K562 (cell line): ENCODE data around the gene MEFV. TPM values are rescaled to one million over a fixed set of nuclear protein-coding genes. Genes with fewer than 3 reads are reported as not detected.

Experiments used
- ADNP ChIP-seq: fragments of 200-800 bp; sonication (Bioruptor generic); IDR thresholded peaks from 2 replicates; pipeline ENCODE4 v1.6.1; 2016; ENCODE audit warnings: missing genetic modification characterization, missing compliant biosample characterization
- C11orf30 ChIP-seq: fragments of 450-650 bp; IDR thresholded peaks from 2 replicates; pipeline ENCODE4 v1.6.1; 2016; ENCODE audit warnings: low read depth, mild to moderate bottlenecking
- CTBP1 ChIP-seq: fragments of 450-650 bp; IDR thresholded peaks from 2 replicates; pipeline ENCODE4 v1.6.1; 2016; ENCODE audit warnings: borderline replicate concordance
- DPF2 ChIP-seq: fragments of 450-650 bp; IDR thresholded peaks from 2 replicates; pipeline ENCODE4 v1.6.1; 2016
- FUS ChIP-seq: fragments of 200-400 bp; formaldehyde crosslinking; optimal IDR thresholded peaks from 2 replicates; pipeline ENCODE3; 2017; ENCODE audit warnings: low read depth, low read length
- GTF2A2 ChIP-seq: IDR thresholded peaks from 2 replicates; pipeline ENCODE4 v1.6.1; 2016; ENCODE audit warnings: mild to moderate bottlenecking, missing genetic modification characterization, missing compliant biosample characterization
- HLTF ChIP-seq: fragments of 450-650 bp; IDR thresholded peaks from 2 replicates; pipeline ENCODE4 v1.6.1; 2016
- HNRNPUL1 ChIP-seq: fragments of 200-400 bp; formaldehyde crosslinking; IDR thresholded peaks from 2 replicates; pipeline ENCODE4 v1.6.1; 2017; ENCODE audit warnings: low read length
- ILK ChIP-seq: fragments of 450-650 bp; IDR thresholded peaks from 2 replicates; pipeline ENCODE4 v1.6.1; 2016; ENCODE audit warnings: missing genetic modification characterization, low read depth, mild to moderate bottlenecking, missing compliant biosample characterization, moderate library complexity, borderline replicate concordance
- KAT8 ChIP-seq: fragments of 450-650 bp; IDR thresholded peaks from 2 replicates; pipeline ENCODE4 v1.6.1; 2016; ENCODE audit warnings: low read depth, mild to moderate bottlenecking
- KLF1 ChIP-seq: fragments of 450-650 bp; IDR thresholded peaks from 2 replicates; pipeline ENCODE4 v1.6.1; 2016; ENCODE audit warnings: missing genetic modification characterization, missing compliant biosample characterization
- NELFE ChIP-seq: IDR thresholded peaks from 2 replicates; pipeline ENCODE4 v1.6.1; 2011; ENCODE audit warnings: mild to moderate bottlenecking; ENCODE audit not compliant: insufficient read depth, insufficient read length
- PTBP1 ChIP-seq: fragments of 200-400 bp; formaldehyde crosslinking; IDR thresholded peaks from 2 replicates; pipeline ENCODE4 v1.6.1; 2017; ENCODE audit warnings: low read depth, low read length
- RBM17 ChIP-seq: fragments of 200-400 bp; formaldehyde crosslinking; IDR thresholded peaks from 2 replicates; pipeline ENCODE4 v1.6.1; 2017; ENCODE audit warnings: low read depth, mild to moderate bottlenecking, low read length, borderline replicate concordance
- TSC22D4 ChIP-seq: fragments of 450-650 bp; IDR thresholded peaks from 2 replicates; pipeline ENCODE4 v1.6.1; 2016; ENCODE audit warnings: missing genetic modification characterization, missing biosample characterization, control low read depth
- ZBTB7A ChIP-seq: IDR thresholded peaks from 2 replicates; pipeline ENCODE4 v1.6.1; 2011; ENCODE audit warnings: low read depth, mild to moderate bottlenecking, low read length, moderate library complexity, borderline replicate concordance; ENCODE audit not compliant: control insufficient read depth
- polyA plus RNA-seq, 8 experiments: library from polyadenylated mRNA; depleted of rRNA in 4 of 8; stranded (reverse) in 5 of 8; unstranded in 3 of 8; fragments of >200 nt; fragmentation: Nextera tagmentation in 2 of 8; fragmentation: Illumina TruSeq in 1 of 8; extraction: Ambion mirVana in 2 of 8; extraction: Trizol in 1 of 8; gene quantifications; 2 replicates each; pipeline versions ENCODE4 v1.2.1 to v1.2.3, GENCODE V29; 2011 to 2014; ENCODE audit warnings: inconsistent platforms in 1 of 8, missing spikeins in 1 of 8
- total RNA-seq, 7 experiments: library from RNA; depleted of rRNA in 6 of 7; stranded (reverse); fragments of >200 nt in 6 of 7; fragmentation: Illumina TruSeq in 2 of 7; extraction: Trizol in 2 of 7; gene quantifications; 2 replicates each; pipeline versions ENCODE4 v1.2.1 to v1.2.3, GENCODE V29; 2011 to 2021; ENCODE audit warnings: low replicate concordance in 1 of 7
- TF ChIP-seq, protein P1 (sequence below): fragments of 200-400 bp; formaldehyde crosslinking; IDR thresholded peaks from 2 replicates; pipeline ENCODE4 v1.6.1; 2017; ENCODE audit warnings: mild to moderate bottlenecking, low read depth, low read length, moderate library complexity
- TF ChIP-seq, protein P2 (sequence below), 2 experiments: IDR thresholded peaks; 2 replicates each; pipeline ENCODE4 v1.6.1; 2011; ENCODE audit warnings: borderline replicate concordance in 1 of 2, control low read depth in 1 of 2, low read depth in 1 of 2, low read length in 1 of 2, mild to moderate bottlenecking in 1 of 2, mixed read lengths in 1 of 2, moderate library complexity in 1 of 2; ENCODE audit not compliant: insufficient read depth in 1 of 2, insufficient read length in 1 of 2, poor library complexity in 1 of 2, severe bottlenecking in 1 of 2; ENCODE audit errors: extremely low read depth in 1 of 2
- TF ChIP-seq, protein P3 (sequence below): fragments of 250-450 bp; sonication (Bioruptor Pico); IDR thresholded peaks from 2 replicates; pipeline ENCODE4 v1.4.0; 2020; ENCODE audit warnings: mild to moderate bottlenecking
- TF ChIP-seq, protein P4 (sequence below): fragments of 250-450 bp; sonication (Bioruptor Pico); IDR thresholded peaks from 2 replicates; pipeline ENCODE4 v1.4.0; 2020; ENCODE audit warnings: mild to moderate bottlenecking, moderate library complexity

Gene MEFV
- total and polyA plus RNA-seq, 9 of the 15 experiments (the other 6 are each of a cell fraction or from before 2014, with no cell fraction given), result 0.14 TPM; not detected in 8

DNA sequence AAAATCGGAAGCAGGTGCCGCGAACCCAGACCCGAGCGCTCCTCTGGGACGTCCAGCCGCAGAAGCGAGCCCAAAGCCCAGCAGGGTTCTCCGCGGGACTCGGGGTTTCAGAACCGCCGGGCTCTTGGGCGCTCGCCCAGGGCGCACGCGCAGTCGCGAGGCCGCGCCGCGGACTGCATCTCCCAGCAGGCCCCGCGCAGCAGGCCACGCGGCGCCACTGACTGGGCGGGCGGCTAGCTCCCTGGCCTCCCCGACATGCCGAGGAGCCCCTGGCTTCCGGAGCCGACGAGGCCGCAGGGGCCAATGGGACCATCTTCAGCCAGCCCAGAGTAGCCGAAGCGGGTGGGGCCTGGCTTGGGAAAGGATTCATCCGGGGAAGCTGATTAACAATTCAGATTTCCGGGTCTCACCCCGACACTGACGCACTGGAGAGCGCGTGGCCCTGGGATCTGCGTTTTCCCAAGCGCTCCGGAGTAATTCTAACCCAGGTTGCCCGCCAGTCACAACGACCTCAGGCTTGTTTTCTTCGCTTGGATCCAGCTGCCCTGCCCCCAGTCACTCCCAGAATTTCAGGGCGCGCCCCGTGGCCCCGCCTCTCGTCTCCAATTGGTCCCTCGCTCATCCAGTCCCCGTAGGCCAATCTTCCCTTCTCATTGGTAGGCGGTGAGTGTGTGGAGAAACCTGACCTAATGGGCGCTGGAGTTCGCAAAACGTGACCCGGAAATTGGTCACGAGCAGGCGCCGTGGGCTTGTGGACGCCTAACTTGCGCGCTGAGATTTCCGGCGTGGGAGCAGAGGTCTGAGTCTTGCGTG, 26.5 kb upstream of the MEFV start, which contains the start of gene ZNF263 (continued):
- TF ChIP-seq TSC22D4 (tag) (no peak), RBM17 (no peak), CTBP1 (peak; percentile 51), ADNP (no peak), HNRNPUL1 (no peak), PTBP1 (no peak), KLF1 (tag) (0 out of 2 replicates have a peak, but pooled peaks have one; percentile 12), ILK (tag) (no peak), C11orf30 (peak; percentile 98), ZBTB7A (no peak), DPF2 (peak; percentile 52; the same call in 1 of the 2 replicates), NELFE (no peak), KAT8 (no peak), GTF2A2 (tag) (no peak), FUS (no peak), HLTF (no peak)
- TF ChIP-seq, protein P1, sequence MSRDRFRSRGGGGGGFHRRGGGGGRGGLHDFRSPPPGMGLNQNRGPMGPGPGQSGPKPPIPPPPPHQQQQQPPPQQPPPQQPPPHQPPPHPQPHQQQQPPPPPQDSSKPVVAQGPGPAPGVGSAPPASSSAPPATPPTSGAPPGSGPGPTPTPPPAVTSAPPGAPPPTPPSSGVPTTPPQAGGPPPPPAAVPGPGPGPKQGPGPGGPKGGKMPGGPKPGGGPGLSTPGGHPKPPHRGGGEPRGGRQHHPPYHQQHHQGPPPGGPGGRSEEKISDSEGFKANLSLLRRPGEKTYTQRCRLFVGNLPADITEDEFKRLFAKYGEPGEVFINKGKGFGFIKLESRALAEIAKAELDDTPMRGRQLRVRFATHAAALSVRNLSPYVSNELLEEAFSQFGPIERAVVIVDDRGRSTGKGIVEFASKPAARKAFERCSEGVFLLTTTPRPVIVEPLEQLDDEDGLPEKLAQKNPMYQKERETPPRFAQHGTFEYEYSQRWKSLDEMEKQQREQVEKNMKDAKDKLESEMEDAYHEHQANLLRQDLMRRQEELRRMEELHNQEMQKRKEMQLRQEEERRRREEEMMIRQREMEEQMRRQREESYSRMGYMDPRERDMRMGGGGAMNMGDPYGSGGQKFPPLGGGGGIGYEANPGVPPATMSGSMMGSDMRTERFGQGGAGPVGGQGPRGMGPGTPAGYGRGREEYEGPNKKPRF, result no peak
- TF ChIP-seq, protein P2, sequence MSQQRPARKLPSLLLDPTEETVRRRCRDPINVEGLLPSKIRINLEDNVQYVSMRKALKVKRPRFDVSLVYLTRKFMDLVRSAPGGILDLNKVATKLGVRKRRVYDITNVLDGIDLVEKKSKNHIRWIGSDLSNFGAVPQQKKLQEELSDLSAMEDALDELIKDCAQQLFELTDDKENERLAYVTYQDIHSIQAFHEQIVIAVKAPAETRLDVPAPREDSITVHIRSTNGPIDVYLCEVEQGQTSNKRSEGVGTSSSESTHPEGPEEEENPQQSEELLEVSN (IDR thresholded peaks at IDR 0.05; ENCODE audit: borderline replicate concordance in 1 of 2, extremely low read depth in 1 of 2, insufficient read depth in 1 of 2, insufficient read length in 1 of 2, low read depth in 1 of 2, low read length in 1 of 2, poor library complexity in 1 of 2, severe bottlenecking in 1 of 2), result peak; percentile 91 to 96
- TF ChIP-seq, protein P3, sequence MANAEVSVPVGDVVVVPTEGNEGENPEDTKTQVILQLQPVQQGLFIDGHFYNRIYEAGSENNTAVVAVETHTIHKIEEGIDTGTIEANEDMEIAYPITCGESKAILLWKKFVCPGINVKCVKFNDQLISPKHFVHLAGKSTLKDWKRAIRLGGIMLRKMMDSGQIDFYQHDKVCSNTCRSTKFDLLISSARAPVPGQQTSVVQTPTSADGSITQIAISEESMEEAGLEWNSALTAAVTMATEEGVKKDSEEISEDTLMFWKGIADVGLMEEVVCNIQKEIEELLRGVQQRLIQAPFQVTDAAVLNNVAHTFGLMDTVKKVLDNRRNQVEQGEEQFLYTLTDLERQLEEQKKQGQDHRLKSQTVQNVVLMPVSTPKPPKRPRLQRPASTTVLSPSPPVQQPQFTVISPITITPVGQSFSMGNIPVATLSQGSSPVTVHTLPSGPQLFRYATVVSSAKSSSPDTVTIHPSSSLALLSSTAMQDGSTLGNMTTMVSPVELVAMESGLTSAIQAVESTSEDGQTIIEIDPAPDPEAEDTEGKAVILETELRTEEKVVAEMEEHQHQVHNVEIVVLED (CRISPR knock-in tag), result peak; percentile 54
- TF ChIP-seq, protein P4, sequence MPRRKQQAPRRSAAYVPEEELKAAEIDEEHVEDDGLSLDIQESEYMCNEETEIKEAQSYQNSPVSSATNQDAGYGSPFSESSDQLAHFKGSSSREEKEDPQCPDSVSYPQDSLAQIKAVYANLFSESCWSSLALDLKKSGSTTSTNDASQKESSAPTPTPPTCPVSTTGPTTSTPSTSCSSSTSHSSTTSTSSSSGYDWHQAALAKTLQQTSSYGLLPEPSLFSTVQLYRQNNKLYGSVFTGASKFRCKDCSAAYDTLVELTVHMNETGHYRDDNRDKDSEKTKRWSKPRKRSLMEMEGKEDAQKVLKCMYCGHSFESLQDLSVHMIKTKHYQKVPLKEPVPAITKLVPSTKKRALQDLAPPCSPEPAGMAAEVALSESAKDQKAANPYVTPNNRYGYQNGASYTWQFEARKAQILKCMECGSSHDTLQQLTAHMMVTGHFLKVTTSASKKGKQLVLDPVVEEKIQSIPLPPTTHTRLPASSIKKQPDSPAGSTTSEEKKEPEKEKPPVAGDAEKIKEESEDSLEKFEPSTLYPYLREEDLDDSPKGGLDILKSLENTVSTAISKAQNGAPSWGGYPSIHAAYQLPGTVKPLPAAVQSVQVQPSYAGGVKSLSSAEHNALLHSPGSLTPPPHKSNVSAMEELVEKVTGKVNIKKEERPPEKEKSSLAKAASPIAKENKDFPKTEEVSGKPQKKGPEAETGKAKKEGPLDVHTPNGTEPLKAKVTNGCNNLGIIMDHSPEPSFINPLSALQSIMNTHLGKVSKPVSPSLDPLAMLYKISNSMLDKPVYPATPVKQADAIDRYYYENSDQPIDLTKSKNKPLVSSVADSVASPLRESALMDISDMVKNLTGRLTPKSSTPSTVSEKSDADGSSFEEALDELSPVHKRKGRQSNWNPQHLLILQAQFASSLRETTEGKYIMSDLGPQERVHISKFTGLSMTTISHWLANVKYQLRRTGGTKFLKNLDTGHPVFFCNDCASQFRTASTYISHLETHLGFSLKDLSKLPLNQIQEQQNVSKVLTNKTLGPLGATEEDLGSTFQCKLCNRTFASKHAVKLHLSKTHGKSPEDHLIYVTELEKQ (CRISPR knock-in tag), result no peak
